GM18873 (cell line): ENCODE data around the gene RPLP1.

Experiments used
- ATAC-seq: cut with Tn5 transposase; IDR thresholded peaks from one replicate; pipeline ENCODE4 v1.9.1; 2021; ENCODE audit warnings: mild to moderate bottlenecking, moderate library complexity, moderate number of reproducible peaks; ENCODE audit not compliant: unreplicated experiment, low FRiP score

Gene RPLP1

DNA sequence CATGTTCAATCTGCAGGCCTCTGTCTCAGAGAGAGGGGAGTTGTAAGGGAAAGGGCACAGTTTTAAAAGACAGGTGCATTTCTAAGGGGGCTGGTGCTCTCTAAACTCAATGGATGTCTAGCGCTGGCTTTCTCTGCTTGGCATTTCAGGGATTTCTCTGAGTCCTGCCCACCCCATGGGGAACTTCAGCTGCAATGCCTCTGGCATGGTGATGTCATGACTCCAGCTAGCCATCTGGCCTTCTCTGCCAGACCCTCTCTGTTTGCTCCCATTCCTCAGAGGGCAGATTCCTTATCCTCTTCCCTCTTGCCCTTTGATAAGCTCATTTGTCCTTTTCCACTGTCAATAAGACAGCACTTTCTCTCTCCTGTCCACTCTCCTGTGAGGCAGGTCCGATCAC is 40.8 kb downstream of the RPLP1 start:
- no peak for ATAC-seq

DNA sequence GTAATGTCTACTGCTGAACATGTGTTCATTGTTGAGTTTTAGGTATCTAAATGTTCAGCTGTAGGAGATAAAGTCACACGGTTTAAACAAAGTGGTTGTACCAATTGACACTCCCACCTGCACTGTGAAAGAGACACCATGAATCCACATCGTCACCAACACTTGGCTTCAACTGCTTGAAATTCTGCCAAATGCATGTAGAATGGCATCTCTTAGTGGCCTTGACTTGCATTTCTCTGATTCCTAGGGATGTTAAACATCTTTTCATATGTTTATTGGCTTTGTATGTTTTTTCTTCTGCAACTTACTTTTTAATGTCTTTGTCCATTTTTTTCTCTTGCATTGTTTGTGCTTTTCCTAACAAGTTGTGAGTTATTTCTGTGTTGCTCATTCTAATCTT is 43.4 kb downstream of the RPLP1 start:
- ATAC-seq = no peak

DNA sequence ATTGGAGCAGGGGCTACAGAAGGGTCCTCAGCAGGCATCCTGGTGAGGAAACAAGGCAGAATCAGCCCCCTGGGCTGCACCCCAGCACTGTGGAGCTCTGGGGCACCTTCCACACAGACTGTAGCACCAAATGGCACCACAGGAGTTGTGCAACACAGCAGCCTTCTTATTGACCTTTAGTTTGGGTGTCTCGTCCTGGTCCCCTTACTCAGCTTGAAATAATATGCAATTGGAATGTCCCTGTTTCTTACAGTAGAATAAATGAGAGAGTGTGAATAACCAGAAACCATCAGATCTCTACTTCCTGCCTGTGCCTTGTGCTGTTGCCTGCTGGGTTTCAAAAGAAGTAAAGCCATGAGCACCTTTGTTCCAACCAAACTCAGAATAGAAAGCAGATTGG is 44.5 kb downstream of the RPLP1 start:
- no peak for ATAC-seq

GRCh38 chr15:69497667-69498066 is 45.0 kb downstream of the RPLP1 start:
- ATAC-seq = no peak

GRCh38 chr15:69498282-69498681 is 45.7 kb downstream of the RPLP1 start:
- ATAC-seq = no peak

DNA sequence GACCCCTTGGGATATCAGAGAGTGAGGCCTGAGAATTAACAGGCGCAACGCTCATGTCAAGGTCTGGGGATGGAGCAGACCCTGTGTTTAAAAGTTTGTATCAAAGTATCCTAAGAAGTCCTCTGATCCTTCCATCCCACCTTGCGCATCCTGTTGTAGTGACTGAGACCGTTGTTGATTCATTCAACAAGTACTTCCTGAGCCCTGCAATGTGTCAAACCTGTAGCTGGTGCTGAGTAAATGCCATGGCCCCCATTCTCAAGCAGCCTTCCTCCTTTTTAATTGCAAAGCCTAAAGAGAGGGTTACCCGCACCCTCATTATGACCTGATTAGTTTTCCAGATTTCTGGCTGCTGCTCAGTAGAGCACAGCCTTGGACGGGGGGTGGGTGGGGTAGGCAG is 46.4 kb downstream of the RPLP1 start:
- no peak for ATAC-seq

DNA sequence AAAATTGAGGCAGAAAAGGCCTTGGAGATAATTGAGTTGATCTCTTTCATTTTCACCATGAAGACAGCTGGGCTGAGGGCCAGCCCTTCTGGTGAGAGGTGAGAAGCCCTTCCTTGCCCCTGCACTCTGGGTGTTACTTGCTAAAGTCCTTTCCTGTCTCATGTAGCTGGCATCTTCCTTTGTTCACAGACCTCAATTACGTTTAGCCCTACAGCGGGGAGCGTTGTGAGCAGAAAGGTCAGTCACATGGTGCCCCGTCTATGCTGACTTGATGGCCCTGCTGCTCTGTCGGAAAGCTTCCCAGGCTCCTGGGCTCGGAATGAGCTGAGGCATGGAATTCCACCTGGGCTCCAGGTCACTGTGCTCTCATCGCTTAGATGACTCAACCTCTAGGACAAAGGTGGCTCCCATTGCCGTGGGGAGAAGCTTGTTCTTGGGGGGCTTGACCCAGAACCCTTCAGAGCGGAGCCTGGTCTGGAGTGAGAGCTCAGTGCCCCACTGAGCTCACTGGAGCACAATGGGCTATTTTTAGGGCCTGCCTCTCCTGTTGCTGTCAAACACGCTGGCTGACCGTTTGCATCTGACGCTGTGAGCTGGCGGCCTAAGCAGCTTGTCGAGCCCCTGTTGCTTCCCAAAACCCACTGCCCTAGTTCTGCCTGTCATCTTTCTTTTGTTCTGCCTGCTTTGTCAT is 47.0 kb downstream of the RPLP1 start:
- ATAC-seq = no peak

GRCh38 chr15:69500339-69500738 is 47.7 kb downstream of the RPLP1 start:
- no peak for ATAC-seq

DNA sequence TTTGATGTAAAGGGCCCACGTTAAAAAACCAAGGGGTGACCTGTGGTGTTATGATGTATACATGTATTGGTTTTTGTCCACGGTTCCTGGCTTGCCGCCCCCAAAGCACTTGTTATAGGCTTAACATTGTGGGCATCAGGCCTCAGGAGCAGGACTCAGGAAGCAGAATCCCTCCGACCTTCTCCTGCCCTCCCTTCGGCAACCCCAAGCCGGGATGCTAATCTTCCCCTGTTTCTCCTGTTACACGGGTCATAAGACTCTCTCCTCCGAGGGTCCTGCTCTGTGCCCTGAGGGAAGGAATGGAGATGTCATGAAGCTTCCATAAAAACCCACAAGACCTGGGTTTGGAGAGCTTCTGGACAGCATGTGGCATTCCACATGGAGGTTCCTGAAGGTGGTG is 48.8 kb downstream of the RPLP1 start:
- ATAC-seq = no peak

DNA sequence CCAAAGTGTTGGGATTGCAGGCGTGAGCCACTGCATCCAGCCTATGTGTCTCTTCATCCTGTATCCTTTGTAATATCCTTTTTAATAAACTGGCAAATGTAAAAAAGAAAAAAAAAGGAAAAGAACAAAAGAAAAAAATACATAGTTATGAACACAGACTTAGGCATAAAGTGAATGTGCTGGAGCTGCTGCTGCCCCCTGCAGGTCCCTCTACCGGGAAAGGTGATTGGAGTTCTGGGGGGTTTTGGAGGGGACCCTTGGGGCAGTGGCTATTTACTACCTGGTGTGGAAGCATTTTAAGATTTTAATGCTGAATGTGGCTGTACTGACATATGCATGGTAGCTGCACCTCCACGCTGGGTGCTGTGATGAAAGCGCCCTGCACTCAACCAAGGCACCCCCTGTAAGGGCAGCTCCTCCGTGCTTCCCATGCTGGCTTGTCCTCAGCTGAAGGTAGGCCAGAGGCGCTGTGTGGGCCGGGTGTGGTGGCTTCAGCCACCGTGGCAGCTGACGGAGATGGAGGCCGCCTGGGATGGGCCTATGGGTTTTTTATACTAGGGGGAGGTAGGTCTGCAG is 49.9 kb downstream of the RPLP1 start:
- no peak for ATAC-seq

DNA sequence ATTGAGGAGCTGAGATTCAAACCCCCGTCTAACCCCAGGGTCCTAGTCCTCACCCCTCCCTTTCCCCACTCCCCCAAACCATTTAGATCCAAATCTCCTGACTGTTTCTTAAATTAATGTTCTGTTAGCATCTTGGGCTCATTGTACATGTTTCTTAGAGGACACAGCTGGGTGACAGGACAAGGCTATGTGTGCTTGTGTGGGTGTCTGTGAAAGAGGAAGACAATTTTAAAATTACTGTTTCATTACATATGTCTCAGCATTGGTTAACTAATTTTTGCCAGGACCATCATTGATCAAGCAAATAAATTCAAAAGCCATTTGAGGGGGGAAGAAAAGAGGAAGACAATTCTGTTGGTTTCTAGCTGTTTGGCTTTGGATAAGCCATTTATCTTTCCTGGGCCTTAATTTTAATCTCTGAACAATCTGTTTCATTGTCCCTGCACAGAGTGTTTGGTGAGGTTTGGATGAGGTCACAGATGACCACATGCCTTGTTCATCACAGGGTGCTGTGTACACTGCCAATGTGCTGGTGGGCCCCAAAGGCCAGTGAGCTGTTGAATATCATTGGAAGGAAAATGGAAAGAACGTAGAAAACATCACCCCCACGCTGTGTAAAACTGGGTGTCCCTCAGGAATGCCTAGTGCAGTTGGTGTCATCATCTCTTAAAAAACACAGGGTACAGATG is 51.9 kb downstream of the RPLP1 start:
- ATAC-seq = no peak
